Neutrophil (primary cell): ENCODE results near the gene VAMP2.
A peak's percentile ranks its signal among the peaks of the same experiment; 100 is the strongest.

Experiments used
- H3K27ac ChIP-seq: fragments of 200-600 bp; sonication (generic); 2 replicates; pipeline ENCODE4 v1.5.1; 2016; ENCODE audit warnings: mild to moderate bottlenecking, moderate library complexity
- H3K27me3 ChIP-seq: fragments of 200-600 bp; sonication (generic); 2 replicates; pipeline ENCODE4 v1.6.0; 2016; ENCODE audit warnings: mild to moderate bottlenecking
- H3K36me3 ChIP-seq: fragments of 200-600 bp; sonication (generic); 2 replicates; pipeline ENCODE4 v1.5.1; 2017
- H3K4me1 ChIP-seq, 2 experiments: fragments of 200-600 bp in 1 of 2; sonication (generic) in 1 of 2; 1 replicate in 1 of 2; 2 replicates in 1 of 2; pipeline versions ENCODE4 v1.5.1 to v1.6.1; 2013 to 2016; ENCODE audit warnings: low read depth in 1 of 2, low read length in 1 of 2, mild to moderate bottlenecking in 1 of 2, moderate library complexity in 1 of 2; ENCODE audit not compliant: control insufficient read depth in 1 of 2, insufficient read depth in 1 of 2
- H3K4me3 ChIP-seq, 2 experiments: fragments of 200-600 bp in 1 of 2; sonication (generic) in 1 of 2; 1 replicate in 1 of 2; 2 replicates in 1 of 2; pipeline ENCODE4 v1.5.1; 2013 to 2016; ENCODE audit warnings: low read depth in 1 of 2, low read length in 1 of 2, mild to moderate bottlenecking in 1 of 2, moderate library complexity in 1 of 2
- H3K9me3 ChIP-seq: fragments of 200-600 bp; sonication (generic); 2 replicates; pipeline ENCODE4 v1.5.1; 2016
- TF ChIP-seq, protein P1 (sequence below): fragments of 200-600 bp; sonication (generic); IDR thresholded peaks from 2 replicates; pipeline ENCODE4 v1.5.1; 2016; ENCODE audit warnings: antibody characterized with exemption

The VAMP2 gene

GRCh38 chr17:8161289-8162232, 1.2 kb downstream of the VAMP2 start:
- H3K36me3 ChIP-seq = peaks cover 33% of the 10 kb centered on the region
- peak overlapping the region; percentile 94 to 95 for H3K4me3 ChIP-seq
- no peaks in the 10 kb centered on the region for H3K9me3 ChIP-seq
- peaks cover 65 to 66% of the 10 kb centered on the region in 2 experiments for H3K4me1 ChIP-seq
- no peaks in the 10 kb centered on the region for H3K27me3 ChIP-seq
- peak overlapping the region; percentile 95 for H3K27ac ChIP-seq
- TF ChIP-seq, protein P1, sequence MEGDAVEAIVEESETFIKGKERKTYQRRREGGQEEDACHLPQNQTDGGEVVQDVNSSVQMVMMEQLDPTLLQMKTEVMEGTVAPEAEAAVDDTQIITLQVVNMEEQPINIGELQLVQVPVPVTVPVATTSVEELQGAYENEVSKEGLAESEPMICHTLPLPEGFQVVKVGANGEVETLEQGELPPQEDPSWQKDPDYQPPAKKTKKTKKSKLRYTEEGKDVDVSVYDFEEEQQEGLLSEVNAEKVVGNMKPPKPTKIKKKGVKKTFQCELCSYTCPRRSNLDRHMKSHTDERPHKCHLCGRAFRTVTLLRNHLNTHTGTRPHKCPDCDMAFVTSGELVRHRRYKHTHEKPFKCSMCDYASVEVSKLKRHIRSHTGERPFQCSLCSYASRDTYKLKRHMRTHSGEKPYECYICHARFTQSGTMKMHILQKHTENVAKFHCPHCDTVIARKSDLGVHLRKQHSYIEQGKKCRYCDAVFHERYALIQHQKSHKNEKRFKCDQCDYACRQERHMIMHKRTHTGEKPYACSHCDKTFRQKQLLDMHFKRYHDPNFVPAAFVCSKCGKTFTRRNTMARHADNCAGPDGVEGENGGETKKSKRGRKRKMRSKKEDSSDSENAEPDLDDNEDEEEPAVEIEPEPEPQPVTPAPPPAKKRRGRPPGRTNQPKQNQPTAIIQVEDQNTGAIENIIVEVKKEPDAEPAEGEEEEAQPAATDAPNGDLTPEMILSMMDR = no peak

DNA sequence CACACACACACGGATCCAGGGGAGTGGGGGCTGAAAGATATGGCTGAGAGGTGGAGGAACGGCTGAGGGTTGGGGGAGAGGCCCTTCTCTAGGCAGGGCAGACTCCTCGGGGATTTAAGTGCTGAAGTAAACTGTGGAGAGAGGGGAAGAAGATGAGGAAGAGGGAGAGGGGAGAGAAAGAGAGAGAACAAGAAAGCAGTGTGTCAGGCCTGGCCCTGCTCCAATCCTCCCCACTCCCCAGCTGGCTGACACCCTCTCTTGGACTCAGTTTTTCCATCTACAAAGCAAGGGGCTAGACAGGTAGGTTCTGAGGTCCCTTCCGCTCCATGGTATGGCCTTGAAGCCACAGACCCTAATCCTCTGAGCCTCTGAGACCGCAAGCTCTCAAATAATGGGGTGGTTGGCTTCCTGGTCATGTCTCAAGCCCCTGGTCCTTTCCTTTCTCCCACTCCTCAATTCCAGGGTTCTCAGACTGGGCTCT, 2.0 kb downstream of the VAMP2 start:
- peaks cover 69 to 70% of the 10 kb centered on the region in 2 experiments for H3K4me1 ChIP-seq
- TF ChIP-seq, protein P1 = no peak
- H3K9me3 ChIP-seq = no peaks in the 10 kb centered on the region
- H3K27ac ChIP-seq = peak overlapping the region; percentile 95
- no peaks in the 10 kb centered on the region for H3K27me3 ChIP-seq
- H3K36me3 ChIP-seq = peaks cover 33% of the 10 kb centered on the region
- peak overlapping the region; percentile 94 to 95 for H3K4me3 ChIP-seq

DNA sequence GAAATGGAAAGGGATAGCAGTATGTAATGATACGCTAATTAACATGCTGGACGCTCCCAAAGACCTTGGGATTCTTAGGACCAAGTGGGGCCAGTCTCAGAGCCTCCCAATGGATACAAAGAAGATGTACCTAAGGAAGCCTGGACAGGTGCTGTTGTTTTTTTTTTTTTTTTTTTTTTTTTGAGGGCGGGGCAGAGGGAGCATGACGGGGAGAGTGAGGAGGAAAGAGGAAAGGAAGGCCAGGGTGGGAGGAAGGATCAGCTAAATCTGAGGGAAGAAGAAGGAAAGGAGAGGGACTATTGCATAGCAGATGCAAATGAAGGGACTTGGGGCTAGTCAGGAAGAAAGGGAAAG, 2.5 kb downstream of the VAMP2 start:
- H3K36me3 ChIP-seq = peaks cover 33% of the 10 kb centered on the region
- H3K4me3 ChIP-seq = no peak overlapping the region
- no peaks in the 10 kb centered on the region for H3K27me3 ChIP-seq
- peaks cover 75 to 76% of the 10 kb centered on the region in 2 experiments for H3K4me1 ChIP-seq
- H3K27ac ChIP-seq = peak overlapping the region; percentile 95
- no peaks in the 10 kb centered on the region for H3K9me3 ChIP-seq
- TF ChIP-seq, protein P1 = no peak

DNA sequence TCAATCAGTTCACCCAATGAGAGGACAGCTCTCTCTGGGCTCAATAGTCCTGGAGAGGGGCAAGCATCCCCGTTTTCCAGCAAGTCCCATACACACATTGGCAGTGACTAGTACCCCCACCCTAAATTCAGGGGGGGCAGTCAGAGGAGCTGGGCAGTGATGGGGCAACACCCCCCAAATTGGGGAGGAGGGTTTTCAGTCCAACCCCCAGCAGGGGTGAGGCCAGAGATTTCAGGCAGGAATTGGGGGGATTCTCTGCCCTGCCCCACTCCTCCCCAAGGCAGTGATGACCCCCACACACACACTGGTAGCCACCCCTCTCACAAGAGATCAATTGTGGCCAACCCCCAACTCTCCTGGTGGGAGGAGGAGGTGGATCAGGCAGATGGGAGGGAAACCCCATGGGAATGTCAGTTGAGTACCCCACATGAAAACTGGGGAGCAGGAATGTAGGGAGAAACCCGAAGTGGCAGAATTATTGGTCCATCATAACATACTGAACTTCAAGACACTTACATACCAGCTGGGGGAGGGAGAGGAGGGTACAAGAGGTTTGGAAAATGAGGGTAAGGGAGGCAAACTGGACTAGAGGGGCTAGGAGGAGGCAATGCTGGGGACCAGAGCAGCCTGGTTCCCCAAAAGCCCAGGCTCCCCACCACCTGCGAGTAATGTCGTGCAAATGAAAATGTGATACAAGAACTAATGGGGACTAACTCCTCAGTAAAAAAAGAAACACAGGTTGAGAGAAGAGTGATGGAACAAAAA, 3.1 kb downstream of the VAMP2 start:
- TF ChIP-seq, protein P1 = no peak
- Histone ChIP-seq H3K4me3 (no peak overlapping the region), H3K36me3 (peaks cover 33% of the 10 kb centered on the region), H3K27me3 (no peaks in the 10 kb centered on the region), H3K27ac (peak overlapping the region; percentile 82), H3K9me3 (no peaks in the 10 kb centered on the region), H3K4me1 (peaks cover 76 to 77% of the 10 kb centered on the region in 2 experiments)

- peak overlapping the region; percentile 82 for H3K27ac ChIP-seq
Measured at GRCh38 chr17:8159032-8159400, 3.7 kb downstream of the VAMP2 start.

More at GRCh38 chr17:8159032-8159400, 3.7 kb downstream of the VAMP2 start:
- H3K27me3 ChIP-seq = no peaks in the 10 kb centered on the region
- H3K4me3 ChIP-seq = peak overlapping the region in 1 of 2 experiments; percentile 21
- H3K9me3 ChIP-seq = no peaks in the 10 kb centered on the region
- peaks cover 33% of the 10 kb centered on the region for H3K36me3 ChIP-seq
- TF ChIP-seq, protein P1 = no peak
- H3K4me1 ChIP-seq = peaks cover 76 to 77% of the 10 kb centered on the region in 2 experiments
